ENCODE results near the gene RPS6KL1. TPM values are rescaled to one million over a fixed set of nuclear protein-coding genes. Genes with fewer than 3 reads are reported as not detected.

The RPS6KL1 gene
- total and polyA plus RNA-seq, 12 donors = 10.3 to 27.1 (median 21.9) TPM

GRCh38 chr14:74920281-74920680, 2.8 kb downstream of the RPS6KL1 start:
- no peak for DNase-seq
- Histone ChIP-seq H3K4me1 (peaks cover 19 to 54% (median 42%) of the 10 kb centered on the region in 9 donors), H3K9me3 (no peaks in the 10 kb centered on the region), H3K4me3 (no peak overlapping the region), H3K27me3 (peaks cover 0 to 14% (median 0%) of the 10 kb centered on the region in 7 donors), H3K27ac (no peak overlapping the region), H3K36me3 (peaks cover 0 to 8% (median 0%) of the 10 kb centered on the region in 9 donors)
- intact Hi-C loops (cut with DNase I) = no loop called here
- TF ChIP-seq, protein P1, sequence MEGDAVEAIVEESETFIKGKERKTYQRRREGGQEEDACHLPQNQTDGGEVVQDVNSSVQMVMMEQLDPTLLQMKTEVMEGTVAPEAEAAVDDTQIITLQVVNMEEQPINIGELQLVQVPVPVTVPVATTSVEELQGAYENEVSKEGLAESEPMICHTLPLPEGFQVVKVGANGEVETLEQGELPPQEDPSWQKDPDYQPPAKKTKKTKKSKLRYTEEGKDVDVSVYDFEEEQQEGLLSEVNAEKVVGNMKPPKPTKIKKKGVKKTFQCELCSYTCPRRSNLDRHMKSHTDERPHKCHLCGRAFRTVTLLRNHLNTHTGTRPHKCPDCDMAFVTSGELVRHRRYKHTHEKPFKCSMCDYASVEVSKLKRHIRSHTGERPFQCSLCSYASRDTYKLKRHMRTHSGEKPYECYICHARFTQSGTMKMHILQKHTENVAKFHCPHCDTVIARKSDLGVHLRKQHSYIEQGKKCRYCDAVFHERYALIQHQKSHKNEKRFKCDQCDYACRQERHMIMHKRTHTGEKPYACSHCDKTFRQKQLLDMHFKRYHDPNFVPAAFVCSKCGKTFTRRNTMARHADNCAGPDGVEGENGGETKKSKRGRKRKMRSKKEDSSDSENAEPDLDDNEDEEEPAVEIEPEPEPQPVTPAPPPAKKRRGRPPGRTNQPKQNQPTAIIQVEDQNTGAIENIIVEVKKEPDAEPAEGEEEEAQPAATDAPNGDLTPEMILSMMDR (IDR thresholded peaks at IDR 0.05) = no peak
- 90 to 92% methylated on average over 4 of the region's 4 CpGs for WGBS, 2 donors
- no peak for ATAC-seq

- no peak overlapping the region for H3K4me3 ChIP-seq
- peaks cover 19 to 61% (median 45%) of the 10 kb centered on the region in 9 donors for H3K4me1 ChIP-seq
- intact Hi-C loops (cut with DNase I) = loop anchor here in 4 of 10 donors (5.0 to 10.0 kb wide), 3 partner anchors 165 to 385 kb away; no protein-coding TSS in a partner anchor
- H3K36me3 ChIP-seq = peaks cover 0 to 8% (median 0%) of the 10 kb centered on the region in 9 donors
- TF ChIP-seq, protein P1 (IDR thresholded peaks at IDR 0.05) = no peak
- DNase-seq = no peak
- H3K9me3 ChIP-seq = no peaks in the 10 kb centered on the region
- H3K27ac ChIP-seq = no peak overlapping the region
- peaks cover 0 to 14% (median 0%) of the 10 kb centered on the region in 7 donors for H3K27me3 ChIP-seq
- ATAC-seq = no peak
- WGBS, 2 donors = 90 to 93% methylated on average over 22 of the region's 22 CpGs
These were observed 3.5 kb downstream of the RPS6KL1 start for GRCh38 chr14:74919421-74920165.

DNA sequence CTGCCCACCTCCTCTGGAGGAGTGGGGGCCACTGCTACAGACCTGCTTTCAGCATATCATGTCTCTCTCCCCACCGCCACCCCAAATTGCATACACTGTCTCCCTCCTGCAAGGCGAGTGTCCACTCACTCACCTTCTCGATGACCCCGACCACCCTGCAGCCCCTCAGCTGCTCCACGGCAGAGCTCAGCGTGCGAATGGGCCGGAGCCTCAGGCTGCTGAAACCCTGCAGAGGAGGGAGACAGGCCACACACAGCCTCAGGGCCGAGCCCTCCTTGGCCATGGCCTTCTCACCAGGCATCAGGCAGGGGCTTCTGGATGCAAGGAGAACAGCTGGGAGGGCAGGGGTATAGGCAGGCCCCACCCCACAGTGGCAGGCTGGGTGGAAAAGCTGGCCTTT, 4.7 kb downstream of the RPS6KL1 start:
- WGBS, 2 donors = 94 to 97% methylated on average over 9 of the region's 9 CpGs
- peaks cover 0 to 11% (median 0%) of the 10 kb centered on the region in 7 donors for H3K27me3 ChIP-seq
- H3K9me3 ChIP-seq = no peaks in the 10 kb centered on the region
- H3K27ac ChIP-seq = peak overlapping the region in 9 of 10 donors; percentile 73 to 90 (median 83)
- H3K4me3 ChIP-seq = no peak overlapping the region
- no peak for DNase-seq
- no peak for ATAC-seq
- intact Hi-C loops (cut with DNase I) = loop anchor here in 4 of 10 donors (5.0 to 10.0 kb wide), 3 partner anchors 166 to 386 kb away; no protein-coding TSS in a partner anchor
- TF ChIP-seq, protein P1 (IDR thresholded peaks at IDR 0.05) = no peak
- peaks cover 0 to 8% (median 0%) of the 10 kb centered on the region in 9 donors for H3K36me3 ChIP-seq
- peaks cover 25 to 69% (median 56%) of the 10 kb centered on the region in 9 donors for H3K4me1 ChIP-seq

GRCh38 chr14:74917646-74918081, 5.4 kb downstream of the RPS6KL1 start:
- intact Hi-C loops (cut with DNase I) = loop anchor here in 4 of 10 donors (5.0 to 10.0 kb wide), 3 partner anchors 167 to 387 kb away; no protein-coding TSS in a partner anchor
- H3K36me3 ChIP-seq = peaks cover 0 to 8% (median 0%) of the 10 kb centered on the region in 9 donors
- peaks cover 0 to 3% (median 0%) of the 10 kb centered on the region in 7 donors for H3K27me3 ChIP-seq
- no peaks in the 10 kb centered on the region for H3K9me3 ChIP-seq
- TF ChIP-seq, protein P1 (IDR thresholded peaks at IDR 0.05) = peak in 2 of 9 donors; percentile 10 to 12
- H3K4me3 ChIP-seq = peak overlapping the region in 1 of 10 donors; percentile 13
- peaks cover 25 to 63% (median 49%) of the 10 kb centered on the region in 9 donors for H3K4me1 ChIP-seq
- H3K27ac ChIP-seq = peak overlapping the region; percentile 40 to 90 (median 82)
- peak; percentile 57 to 77 (median 64) for ATAC-seq
- peak; percentile 66 to 78 for DNase-seq
- WGBS, 2 donors = 8 to 13% methylated on average over 13 of the region's 13 CpGs
